Measurements from ENCODE around the gene MAMSTR.

Gene MAMSTR

GRCh38 chr19:48665786-48666185, 53.7 kb downstream of the MAMSTR start:
- Histone ChIP-seq H3K27ac (no peak overlapping the region), H3K27me3 (ENCODE audit: insufficient read depth, low read depth, severe bottlenecking) (no peaks in the 10 kb centered on the region), H3K9me3 (ENCODE audit: severe bottlenecking) (no peaks in the 10 kb centered on the region), H3K4me3 (ENCODE audit: low read depth, low read length) (no peak overlapping the region), H3K36me3 (no peaks in the 10 kb centered on the region)
- TF ChIP-seq, protein P1, sequence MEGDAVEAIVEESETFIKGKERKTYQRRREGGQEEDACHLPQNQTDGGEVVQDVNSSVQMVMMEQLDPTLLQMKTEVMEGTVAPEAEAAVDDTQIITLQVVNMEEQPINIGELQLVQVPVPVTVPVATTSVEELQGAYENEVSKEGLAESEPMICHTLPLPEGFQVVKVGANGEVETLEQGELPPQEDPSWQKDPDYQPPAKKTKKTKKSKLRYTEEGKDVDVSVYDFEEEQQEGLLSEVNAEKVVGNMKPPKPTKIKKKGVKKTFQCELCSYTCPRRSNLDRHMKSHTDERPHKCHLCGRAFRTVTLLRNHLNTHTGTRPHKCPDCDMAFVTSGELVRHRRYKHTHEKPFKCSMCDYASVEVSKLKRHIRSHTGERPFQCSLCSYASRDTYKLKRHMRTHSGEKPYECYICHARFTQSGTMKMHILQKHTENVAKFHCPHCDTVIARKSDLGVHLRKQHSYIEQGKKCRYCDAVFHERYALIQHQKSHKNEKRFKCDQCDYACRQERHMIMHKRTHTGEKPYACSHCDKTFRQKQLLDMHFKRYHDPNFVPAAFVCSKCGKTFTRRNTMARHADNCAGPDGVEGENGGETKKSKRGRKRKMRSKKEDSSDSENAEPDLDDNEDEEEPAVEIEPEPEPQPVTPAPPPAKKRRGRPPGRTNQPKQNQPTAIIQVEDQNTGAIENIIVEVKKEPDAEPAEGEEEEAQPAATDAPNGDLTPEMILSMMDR (IDR thresholded peaks at IDR 0.05; ENCODE audit: low read depth, low read length), result no peak
- no peak for DNase-seq

- Histone ChIP-seq H3K9me3 (ENCODE audit: severe bottlenecking) (no peaks in the 10 kb centered on the region), H3K4me3 (ENCODE audit: low read depth, low read length) (no peak overlapping the region), H3K27ac (no peak overlapping the region), H3K27me3 (ENCODE audit: insufficient read depth, low read depth, severe bottlenecking) (no peaks in the 10 kb centered on the region), H3K36me3 (no peaks in the 10 kb centered on the region)
- no peak for DNase-seq
- TF ChIP-seq, protein P1 (IDR thresholded peaks at IDR 0.05; ENCODE audit: low read depth, low read length), result no peak
Observed at GRCh38 chr19:48664476-48664875, 55.0 kb downstream of the MAMSTR start.

- no peaks in the 10 kb centered on the region for H3K27me3 ChIP-seq (ENCODE audit: insufficient read depth, low read depth, severe bottlenecking)
- TF ChIP-seq, protein P1 (IDR thresholded peaks at IDR 0.05; ENCODE audit: low read depth, low read length), result no peak
- H3K4me3 ChIP-seq (ENCODE audit: low read depth, low read length), result no peak overlapping the region
- no peak overlapping the region for H3K27ac ChIP-seq
- H3K36me3 ChIP-seq, result no peaks in the 10 kb centered on the region
- no peaks in the 10 kb centered on the region for H3K9me3 ChIP-seq (ENCODE audit: severe bottlenecking)
- no peak for DNase-seq
Observed at GRCh38 chr19:48663667-48664066, 55.9 kb downstream of the MAMSTR start.

Data from WERI-Rb-1 (cell line).